MCF 10A (cell line): Measurements from ENCODE around the gene UCK1. TPM values are rescaled to one million over a fixed set of nuclear protein-coding genes. Genes with fewer than 3 reads are reported as not detected.

Source experiments
- BruUV-seq: library from RNA; stranded (reverse); fragments of 400-500 nt; replicated peaks from 2 replicates; lab custom pipeline; 2021; lab: Mats Ljungman, UMichigan
- CTCF ChIA-PET: fragments of 300-600 bp; sonication (Branson Sonifier 250); formaldehyde crosslinking; extraction: SDS; loops from one replicate; lab custom pipeline; 2021; ENCODE audit warnings: antibody characterized with exemption, inconsistent platforms; lab: Yijun Ruan, JAX
- POLR2A ChIA-PET: fragments of 300-600, 350-650 bp; sonication (Branson Sonifier 250); formaldehyde crosslinking; extraction: SDS; loops from one replicate; lab custom pipeline; 2020; ENCODE audit warnings: antibody characterized with exemption, inconsistent platforms; lab: Yijun Ruan, JAX
- DNase-seq: peaks from one replicate; pipeline ENCODE4 v3.0.0-alpha.2; 2018; ENCODE audit not compliant: unreplicated experiment
- H3K27ac Mint-ChIP-seq: one replicate; pipeline ENCODE4 v1.8.0; 2022; ENCODE audit warnings: mild to moderate bottlenecking, low read depth, mixed read lengths; ENCODE audit not compliant: unreplicated experiment
- H3K27me3 Mint-ChIP-seq: one replicate; pipeline ENCODE4 v1.8.0; 2022; ENCODE audit warnings: mixed read lengths; ENCODE audit not compliant: insufficient read depth, unreplicated experiment
- H3K36me3 Mint-ChIP-seq: one replicate; pipeline ENCODE4 v1.8.0; 2022; ENCODE audit warnings: mild to moderate bottlenecking, moderate library complexity, mixed read lengths; ENCODE audit not compliant: insufficient read depth, unreplicated experiment
- H3K4me1 Mint-ChIP-seq: one replicate; pipeline ENCODE4 v1.8.0; 2022; ENCODE audit warnings: mixed read lengths; ENCODE audit not compliant: insufficient read depth, unreplicated experiment
- H3K4me3 Mint-ChIP-seq: one replicate; pipeline ENCODE4 v1.8.0; 2022; ENCODE audit warnings: mild to moderate bottlenecking, moderate library complexity, mixed read lengths; ENCODE audit not compliant: unreplicated experiment
- H3K9me3 Mint-ChIP-seq: one replicate; pipeline ENCODE4 v1.8.0; 2022; ENCODE audit warnings: mixed read lengths; ENCODE audit not compliant: unreplicated experiment
- intact Hi-C: fragments of 100-400 bp; cut with micrococcal nuclease; formaldehyde crosslinking; loops from 2 replicates; pipeline ENCODE4 v1.14.1; 2022
- total RNA-seq: library from RNA; stranded (reverse); gene quantifications from 2 replicates; pipeline ENCODE4 v1.2.3, GENCODE V29; 2022
- TF ChIP-seq, protein P1 (sequence below): fragments of 200-600 bp; IDR thresholded peaks from one replicate; pipeline ENCODE4 v1.8.0; 2022; ENCODE audit warnings: antibody characterized with exemption, mild to moderate bottlenecking; ENCODE audit not compliant: unreplicated experiment

UCK1 gene
- total RNA-seq, 1 experiment from 2014 or later, result 20.0 TPM

DNA sequence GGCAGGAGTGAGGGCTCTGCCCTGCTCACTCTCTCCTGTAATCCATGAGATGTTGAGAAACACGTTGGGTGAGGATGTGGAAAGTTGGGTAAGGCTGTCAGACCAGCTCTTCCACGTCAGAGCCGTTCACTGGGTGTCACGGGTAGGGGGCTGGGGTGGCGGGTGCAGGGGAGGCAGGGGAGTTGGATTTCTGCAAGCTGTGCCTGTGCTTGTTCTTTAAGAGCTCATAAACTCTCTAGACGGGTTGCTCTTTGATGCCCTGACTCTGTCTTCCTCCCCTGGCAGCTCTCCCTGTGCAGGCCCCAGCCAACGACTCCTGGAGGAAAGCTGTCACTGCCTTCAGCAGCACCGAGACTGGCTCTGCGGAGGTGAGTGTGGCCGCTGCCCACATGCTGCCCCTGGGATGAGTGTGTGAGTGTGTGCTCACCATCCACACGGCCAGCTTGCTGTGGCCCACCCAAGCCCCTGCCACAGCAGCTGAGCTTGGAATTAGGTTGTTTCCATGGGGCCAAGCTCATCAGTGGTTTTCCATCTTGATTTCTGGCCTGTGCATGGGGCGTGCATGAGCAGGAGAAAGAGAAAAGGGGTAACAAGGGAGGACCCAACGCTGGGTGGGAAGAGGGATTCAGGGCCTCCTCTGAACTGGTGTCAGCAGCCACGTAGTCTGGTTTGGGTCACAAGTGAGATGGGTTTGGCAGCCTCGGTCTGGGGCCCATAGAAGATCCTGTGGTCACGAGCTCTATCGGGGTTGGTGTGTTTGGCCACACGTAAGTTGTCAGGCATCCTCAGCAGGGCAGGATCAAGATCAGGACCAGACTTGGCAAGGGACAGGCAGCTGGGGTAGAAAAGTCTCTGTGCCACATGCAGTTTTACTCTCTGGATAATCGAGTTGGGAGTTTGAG, 49.4 kb downstream of the UCK1 start:
- no peaks in the 10 kb centered on the region for H3K4me1 Mint-ChIP-seq
- CTCF ChIA-PET, result interaction anchor here (0.6 to 1.5 kb wide), 2 partner anchors 132 to 775 kb away, joined by 5 to 7 read pairs; no protein-coding TSS in a partner anchor
- peak overlapping the region; percentile 39 for H3K27ac Mint-ChIP-seq
- no peaks in the 10 kb centered on the region for H3K27me3 Mint-ChIP-seq
- no peak for DNase-seq
- no peak overlapping the region for H3K4me3 Mint-ChIP-seq
- peaks cover 96% of the 10 kb centered on the region for H3K36me3 Mint-ChIP-seq
- POLR2A ChIA-PET, result interaction anchor here (0.8 kb wide), 1 partner anchor 803 kb away, joined by 4 read pairs; no protein-coding TSS in a partner anchor
- no peaks in the 10 kb centered on the region for H3K9me3 Mint-ChIP-seq
- BruUV-seq, result no TSS peak
- intact Hi-C loops, result no loop called here
- TF ChIP-seq, protein P1, sequence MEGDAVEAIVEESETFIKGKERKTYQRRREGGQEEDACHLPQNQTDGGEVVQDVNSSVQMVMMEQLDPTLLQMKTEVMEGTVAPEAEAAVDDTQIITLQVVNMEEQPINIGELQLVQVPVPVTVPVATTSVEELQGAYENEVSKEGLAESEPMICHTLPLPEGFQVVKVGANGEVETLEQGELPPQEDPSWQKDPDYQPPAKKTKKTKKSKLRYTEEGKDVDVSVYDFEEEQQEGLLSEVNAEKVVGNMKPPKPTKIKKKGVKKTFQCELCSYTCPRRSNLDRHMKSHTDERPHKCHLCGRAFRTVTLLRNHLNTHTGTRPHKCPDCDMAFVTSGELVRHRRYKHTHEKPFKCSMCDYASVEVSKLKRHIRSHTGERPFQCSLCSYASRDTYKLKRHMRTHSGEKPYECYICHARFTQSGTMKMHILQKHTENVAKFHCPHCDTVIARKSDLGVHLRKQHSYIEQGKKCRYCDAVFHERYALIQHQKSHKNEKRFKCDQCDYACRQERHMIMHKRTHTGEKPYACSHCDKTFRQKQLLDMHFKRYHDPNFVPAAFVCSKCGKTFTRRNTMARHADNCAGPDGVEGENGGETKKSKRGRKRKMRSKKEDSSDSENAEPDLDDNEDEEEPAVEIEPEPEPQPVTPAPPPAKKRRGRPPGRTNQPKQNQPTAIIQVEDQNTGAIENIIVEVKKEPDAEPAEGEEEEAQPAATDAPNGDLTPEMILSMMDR, result no peak

DNA sequence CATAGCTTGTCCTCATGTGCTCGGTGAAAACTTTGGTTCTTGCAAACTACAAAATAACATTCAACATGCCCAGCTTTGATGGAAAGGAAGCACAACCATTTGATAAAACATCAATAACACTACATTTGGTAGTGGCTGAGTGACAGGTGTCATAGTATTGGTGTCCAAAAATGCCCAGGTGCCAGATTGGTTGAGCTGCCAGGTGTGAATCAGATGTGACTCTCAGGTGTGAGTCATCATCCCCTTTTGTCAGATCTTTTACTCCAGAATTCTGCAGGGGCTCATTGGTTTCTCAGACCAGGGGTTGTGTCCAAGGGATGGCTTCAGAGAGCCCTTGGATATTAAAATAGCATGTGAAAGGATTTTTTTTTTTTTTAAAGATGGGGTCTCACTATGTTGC, 50.8 kb downstream of the UCK1 start:
- TF ChIP-seq, protein P1, result no peak
- intact Hi-C loops, result no loop called here
- H3K27ac Mint-ChIP-seq, result no peak overlapping the region
- peak; percentile 26 for DNase-seq
- no peak overlapping the region for H3K4me3 Mint-ChIP-seq
- H3K27me3 Mint-ChIP-seq, result no peaks in the 10 kb centered on the region
- H3K4me1 Mint-ChIP-seq, result no peaks in the 10 kb centered on the region
- no peaks in the 10 kb centered on the region for H3K9me3 Mint-ChIP-seq
- ChIA-PET POLR2A (no interaction called here), CTCF (interaction anchor here (0.6 to 1.1 kb wide), 11 partner anchors 14 to 780 kb away, joined by 3 to 5 read pairs (median 3); no protein-coding TSS in a partner anchor)
- H3K36me3 Mint-ChIP-seq, result peaks cover 96% of the 10 kb centered on the region
- no TSS peak for BruUV-seq

DNA sequence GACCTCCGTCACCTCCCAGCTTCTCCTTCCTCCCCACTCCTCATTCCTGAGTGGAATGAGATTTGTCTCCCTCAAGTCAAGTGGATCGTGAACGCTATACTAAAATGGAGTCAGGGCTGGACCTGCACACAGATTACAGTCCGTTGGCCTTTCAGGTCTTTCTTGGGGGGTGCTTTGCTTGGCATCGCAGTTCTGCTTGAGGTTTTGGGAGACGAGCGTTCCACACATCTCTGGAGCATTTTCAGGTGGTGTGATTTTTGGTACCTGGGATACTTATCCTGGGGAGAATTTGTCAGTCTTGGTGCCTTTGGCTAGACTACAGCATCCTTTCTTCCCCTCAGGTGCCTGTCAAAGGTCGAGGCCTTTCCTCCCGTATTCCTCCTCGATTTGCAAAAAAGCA, 52.2 kb downstream of the UCK1 start:
- H3K27ac Mint-ChIP-seq, result no peak overlapping the region
- CTCF ChIA-PET, result interaction anchor here (0.6 to 3.7 kb wide), 2 partner anchors 9 to 129 kb away, joined by 3 to 24 read pairs; no protein-coding TSS in a partner anchor

More for the DNA sequence above, 52.2 kb downstream of the UCK1 start:
- Mint-ChIP-seq H3K4me1 (no peaks in the 10 kb centered on the region), H3K36me3 (peaks cover 99% of the 10 kb centered on the region), H3K27me3 (no peaks in the 10 kb centered on the region), H3K4me3 (no peak overlapping the region), H3K9me3 (no peaks in the 10 kb centered on the region)
- no peak for DNase-seq
- POLR2A ChIA-PET, result no interaction called here
- no TSS peak for BruUV-seq
- intact Hi-C loops, result loop anchor here (1.0 kb wide), 1 partner anchor 129 kb away; no protein-coding TSS in a partner anchor
- TF ChIP-seq, protein P1, result no peak
